H9 (cell line): ENCODE data around the gene BICD2. TPM values are rescaled to one million over a fixed set of nuclear protein-coding genes. Genes with fewer than 3 reads are reported as not detected.

ENCODE experiments used
- DNase-seq: peaks from one replicate; pipeline ENCODE4 v3.0.0-alpha.2; 2017
- H2AFZ ChIP-seq: one replicate; pipeline ENCODE4 v1.6.1; 2013; ENCODE audit warnings: mild to moderate bottlenecking, low read length, control low read depth, moderate library complexity
- H2AK5ac ChIP-seq: 2 replicates; pipeline ENCODE4 v1.6.1; 2013; ENCODE audit warnings: low read length, control low read depth, mixed read lengths; ENCODE audit not compliant: insufficient read length
- H2BK120ac ChIP-seq: one replicate; pipeline ENCODE4 v1.6.1; 2013; ENCODE audit warnings: low read depth, mild to moderate bottlenecking, low read length, control low read depth, inconsistent platforms; ENCODE audit not compliant: poor library complexity, severe bottlenecking
- H2BK12ac ChIP-seq: 2 replicates; pipeline ENCODE4 v1.6.1; 2013; ENCODE audit warnings: low read length, control low read depth, mixed read lengths, low read depth; ENCODE audit not compliant: insufficient read length
- H2BK15ac ChIP-seq: 2 replicates; pipeline ENCODE4 v1.6.1; 2013; ENCODE audit warnings: low read depth, low read length, control low read depth
- H2BK20ac ChIP-seq: one replicate; pipeline ENCODE4 v1.6.1; 2013; ENCODE audit warnings: low read depth, mild to moderate bottlenecking, low read length, control low read depth, inconsistent platforms; ENCODE audit not compliant: poor library complexity, severe bottlenecking
- H2BK5ac ChIP-seq: 2 replicates; pipeline ENCODE4 v1.6.1; 2013; ENCODE audit warnings: low read length, control low read depth, mixed read lengths; ENCODE audit not compliant: insufficient read length
- H3K14ac ChIP-seq: 2 replicates; pipeline ENCODE4 v1.6.1; 2013; ENCODE audit warnings: low read length, control low read depth; ENCODE audit not compliant: insufficient read depth
- H3K18ac ChIP-seq: 2 replicates; pipeline ENCODE4 v1.6.1; 2013; ENCODE audit warnings: low read depth, mild to moderate bottlenecking, mixed read lengths, low read length, control low read depth; ENCODE audit not compliant: insufficient read length
- H3K23ac ChIP-seq: 2 replicates; pipeline ENCODE4 v1.6.1; 2013; ENCODE audit warnings: low read length, control low read depth, mixed read lengths, low read depth; ENCODE audit not compliant: insufficient read length
- H3K23me2 ChIP-seq: 2 replicates; pipeline ENCODE4 v1.6.1; 2013; ENCODE audit warnings: low read depth, mild to moderate bottlenecking, mixed read lengths, low read length, control low read depth; ENCODE audit not compliant: insufficient read length, poor library complexity, severe bottlenecking
- H3K27ac ChIP-seq: 2 replicates; pipeline ENCODE4 v1.5.1; 2013; ENCODE audit warnings: low read length, control low read depth, mixed read lengths, low read depth; ENCODE audit not compliant: insufficient read length
- H3K27me3 ChIP-seq: 2 replicates; pipeline ENCODE4 v1.6.1; 2013; ENCODE audit warnings: low read length, control low read depth, inconsistent platforms; ENCODE audit not compliant: insufficient read depth
- H3K4ac ChIP-seq: 2 replicates; pipeline ENCODE4 v1.6.1; 2013; ENCODE audit warnings: low read depth, mild to moderate bottlenecking, control low read depth, inconsistent platforms, low read length, moderate library complexity
- H3K4me1 ChIP-seq: 2 replicates; pipeline ENCODE4 v1.6.1; 2013; ENCODE audit warnings: low read length, control low read depth, inconsistent platforms; ENCODE audit not compliant: insufficient read depth
- H3K4me2 ChIP-seq: 2 replicates; pipeline ENCODE4 v1.6.1; 2013; ENCODE audit warnings: low read length, control low read depth, mixed read lengths; ENCODE audit not compliant: insufficient read length, insufficient read depth
- H3K56ac ChIP-seq: 2 replicates; pipeline ENCODE4 v1.6.1; 2013; ENCODE audit warnings: low read depth, mild to moderate bottlenecking, mixed read lengths, low read length, control low read depth; ENCODE audit not compliant: insufficient read length
- H3K79me1 ChIP-seq: 2 replicates; pipeline ENCODE4 v1.6.1; 2013; ENCODE audit warnings: low read depth, mild to moderate bottlenecking, moderate library complexity, low read length, control low read depth, inconsistent platforms; ENCODE audit not compliant: insufficient read depth, poor library complexity, severe bottlenecking
- H3K79me2 ChIP-seq: 2 replicates; pipeline ENCODE4 v1.6.1; 2013; ENCODE audit warnings: low read length, control low read depth, inconsistent platforms; ENCODE audit not compliant: insufficient read depth
- H3K9ac ChIP-seq: 2 replicates; pipeline ENCODE4 v1.6.1; 2013; ENCODE audit warnings: low read length, control low read depth, mixed read lengths; ENCODE audit not compliant: insufficient read length; ENCODE audit errors: extremely low read depth
- H3K9me3 ChIP-seq: one replicate; pipeline ENCODE4 v1.6.1; 2013; ENCODE audit warnings: low read depth, low read length, inconsistent platforms; ENCODE audit not compliant: control insufficient read depth
- H3T11ph ChIP-seq: one replicate; pipeline ENCODE4 v1.6.1; 2013; ENCODE audit warnings: mild to moderate bottlenecking, low read length, control low read depth, inconsistent platforms
- H4K20me1 ChIP-seq: one replicate; pipeline ENCODE4 v1.6.1; 2013; ENCODE audit not compliant: control insufficient read depth, insufficient read length, insufficient read depth
- H4K5ac ChIP-seq: 2 replicates; pipeline ENCODE4 v1.6.1; 2013; ENCODE audit warnings: low read depth, mild to moderate bottlenecking, mixed read lengths, low read length, control low read depth; ENCODE audit not compliant: insufficient read length
- H4K8ac ChIP-seq: replicated peaks from 2 replicates; pipeline ENCODE4 v1.6.1; 2013; ENCODE audit warnings: low read length, control low read depth, mixed read lengths, low read depth; ENCODE audit not compliant: insufficient read length
- H4K91ac ChIP-seq: 2 replicates; pipeline ENCODE4 v1.6.1; 2013; ENCODE audit warnings: low read depth, mild to moderate bottlenecking, moderate library complexity, mixed read lengths, low read length, control low read depth; ENCODE audit not compliant: insufficient read length
- H3K27ac Mint-ChIP-seq, 3 experiments: 2 replicates in 2 of 3; 3 replicates in 1 of 3; pipeline ENCODE4 v1.8.0; 2020 to 2021; ENCODE audit warnings: mixed read lengths in 3 of 3, mild to moderate bottlenecking in 1 of 3, moderate library complexity in 1 of 3
- H3K27me3 Mint-ChIP-seq: 2 replicates; pipeline ENCODE4 v1.8.0; 2021; ENCODE audit warnings: low read depth, mild to moderate bottlenecking, moderate library complexity, mixed read lengths
- H3K36me3 Mint-ChIP-seq, 3 experiments: 2 replicates in 2 of 3; 3 replicates in 1 of 3; pipeline ENCODE4 v1.8.0; 2020 to 2021; ENCODE audit warnings: low read depth in 3 of 3, mixed read lengths in 3 of 3; ENCODE audit not compliant: insufficient read depth in 1 of 3
- H3K4me1 Mint-ChIP-seq, 2 experiments: 2 replicates each; pipeline ENCODE4 v1.8.0; 2020; ENCODE audit warnings: mixed read lengths in 2 of 2
- H3K4me3 Mint-ChIP-seq, 2 experiments: 2 replicates in 1 of 2; 3 replicates in 1 of 2; pipeline ENCODE4 v1.8.0; 2020 to 2021; ENCODE audit warnings: mild to moderate bottlenecking in 2 of 2, mixed read lengths in 2 of 2, moderate library complexity in 1 of 2
- H3K9me3 Mint-ChIP-seq, 2 experiments: 2 replicates in 1 of 2; 3 replicates in 1 of 2; pipeline ENCODE4 v1.8.0; 2020; ENCODE audit warnings: mild to moderate bottlenecking in 2 of 2, mixed read lengths in 2 of 2, moderate library complexity in 1 of 2
- CTCF ChIP-seq: fragments of 200-600 bp; sonication (generic); conservative IDR thresholded peaks from 3 replicates; pipeline ENCODE4 v1.8.0; 2021; ENCODE audit warnings: antibody characterized with exemption, mild to moderate bottlenecking
- WGBS: extraction: QIAGEN DNeasy Blood & Tissue Kit; methylation state at CpG from one replicate; pipeline ENCODE4 v1.1.7; 2013; ENCODE audit warnings: missing lambda C conversion rate, low lambda C conversion rate, mixed read lengths; ENCODE audit not compliant: insufficient read length; ENCODE audit errors: extremely low coverage; 5-methylcytosine and 5-hydroxymethylcytosine counted together
- total RNA-seq: library from RNA; stranded (reverse); gene quantifications from 2 replicates; pipeline ENCODE4 v1.2.1, GENCODE V29; 2021

BICD2 gene
- total RNA-seq, 1 experiment from 2014 or later = 22.3 TPM

GRCh38 chr9:92680166-92681119, 84.2 kb downstream of the BICD2 start:
- H3K4me1 Mint-ChIP-seq = peaks cover 17 to 19% of the 10 kb centered on the region in 2 experiments
- H3K27ac Mint-ChIP-seq = peak overlapping the region in 2 of 3 experiments; percentile 42 to 92; a peak in 3 of 7 replicates
- H2BK5ac ChIP-seq = no peak overlapping the region
- H3T11ph ChIP-seq = no peak overlapping the region
- H3K23ac ChIP-seq = no peak overlapping the region
- H3K23me2 ChIP-seq = no peaks in the 10 kb centered on the region
- no peak overlapping the region for H3K18ac ChIP-seq
- H4K20me1 ChIP-seq = no peaks in the 10 kb centered on the region
- H3K4me2 ChIP-seq = no peak overlapping the region
- H3K14ac ChIP-seq = peak overlapping the region; percentile 3; the same call in 1 of the 2 replicates
- no peaks in the 10 kb centered on the region for H3K27me3 Mint-ChIP-seq
- H4K91ac ChIP-seq = no peak overlapping the region
- H4K5ac ChIP-seq = no peak overlapping the region
- no peak for DNase-seq
- no peak for TF ChIP-seq CTCF
- H3K9me3 Mint-ChIP-seq = no peaks in the 10 kb centered on the region; a peak in 1 of 5 replicates
- no peak overlapping the region for H3K27ac ChIP-seq
- H3K4me1 ChIP-seq = peaks cover 4% of the 10 kb centered on the region; the same call in 1 of the 2 replicates
- H2BK120ac ChIP-seq = no peak overlapping the region
- H3K9ac ChIP-seq = no peak overlapping the region
- no peak overlapping the region for H2BK12ac ChIP-seq
- no peak overlapping the region for H2AFZ ChIP-seq
- no peak overlapping the region for H3K4ac ChIP-seq
- H3K4me3 Mint-ChIP-seq = no peak overlapping the region
- H3K27me3 ChIP-seq = no peaks in the 10 kb centered on the region
- no peaks in the 10 kb centered on the region for H3K79me1 ChIP-seq
- H3K79me2 ChIP-seq = no peaks in the 10 kb centered on the region
- H3K9me3 ChIP-seq = no peaks in the 10 kb centered on the region
- no CpG with 5 or more reads among the region's 12 CpGs for WGBS
- no peaks in the 10 kb centered on the region for H3K36me3 Mint-ChIP-seq
- no peak overlapping the region for H3K56ac ChIP-seq
- H2AK5ac ChIP-seq = no peak overlapping the region
- no peak overlapping the region for H4K8ac ChIP-seq
- H2BK15ac ChIP-seq = no peak overlapping the region
- no peak overlapping the region for H2BK20ac ChIP-seq
